NCI-H446 treated with DMSO at 0.1 percent for 48 hours (cell line): Measurements from ENCODE around the gene KRT40.

Source experiments
- DNase-seq: peaks from one replicate; lab custom pipeline; 2025; lab: John Stamatoyannopoulos, UW

KRT40 gene

GRCh38 chr17:40952154-40952553 lies 32.0 kb downstream of the KRT40 start:
- no peak for DNase-seq

- DNase-seq = no peak
Measured at GRCh38 chr17:40951011-40951622, 33.0 kb downstream of the KRT40 start.

GRCh38 chr17:40950176-40950575 lies 34.0 kb downstream of the KRT40 start:
- no peak for DNase-seq

GRCh38 chr17:40949418-40949817 lies 34.7 kb downstream of the KRT40 start:
- DNase-seq = no peak

- no peak for DNase-seq
Measured at GRCh38 chr17:40947929-40948328, 36.2 kb downstream of the KRT40 start.

- DNase-seq = no peak
Measured at GRCh38 chr17:40945414-40945813, 38.7 kb downstream of the KRT40 start.

GRCh38 chr17:40944531-40944930 lies 39.6 kb downstream of the KRT40 start:
- no peak for DNase-seq

GRCh38 chr17:40942553-40942952 lies 41.6 kb downstream of the KRT40 start:
- no peak for DNase-seq

- DNase-seq = no peak
Measured at GRCh38 chr17:40940266-40940665, 43.9 kb downstream of the KRT40 start.

GRCh38 chr17:40938981-40939380 lies 45.1 kb downstream of the KRT40 start:
- no peak for DNase-seq

- no peak for DNase-seq
Measured at GRCh38 chr17:40937384-40937819, 46.7 kb downstream of the KRT40 start, which contains the start of gene KRT23. Gene KRT23, minus strand, starts transcription at chr17:40937646. Its CDS starts 1,043 bp downstream, at chr17:40936603.

- DNase-seq = no peak
Measured at GRCh38 chr17:40936976-40937375, 47.1 kb downstream of the KRT40 start.

GRCh38 chr17:40936437-40936971 lies 47.6 kb downstream of the KRT40 start:
- no peak for DNase-seq

- no peak for DNase-seq
Measured at GRCh38 chr17:40935624-40936023, 48.5 kb downstream of the KRT40 start.

- DNase-seq = no peak
Measured at GRCh38 chr17:40932608-40933007, 51.5 kb downstream of the KRT40 start.

GRCh38 chr17:40931311-40931710 lies 52.8 kb downstream of the KRT40 start:
- no peak for DNase-seq
